Smooth muscle cell of the brain vasculature (primary cell): Measurements from ENCODE around the gene OVCH2.
"Not testable (repeated sequence)": the region's sequence is repeated elsewhere in the genome, so short reads cannot be mapped to it uniquely, and the experiment has no call there.

Source experiments
- DNase-seq: peaks from one replicate; pipeline ENCODE4 v3.0.0-alpha.2; 2012; ENCODE audit warnings: low read depth, low spot score

The OVCH2 gene, protein sequence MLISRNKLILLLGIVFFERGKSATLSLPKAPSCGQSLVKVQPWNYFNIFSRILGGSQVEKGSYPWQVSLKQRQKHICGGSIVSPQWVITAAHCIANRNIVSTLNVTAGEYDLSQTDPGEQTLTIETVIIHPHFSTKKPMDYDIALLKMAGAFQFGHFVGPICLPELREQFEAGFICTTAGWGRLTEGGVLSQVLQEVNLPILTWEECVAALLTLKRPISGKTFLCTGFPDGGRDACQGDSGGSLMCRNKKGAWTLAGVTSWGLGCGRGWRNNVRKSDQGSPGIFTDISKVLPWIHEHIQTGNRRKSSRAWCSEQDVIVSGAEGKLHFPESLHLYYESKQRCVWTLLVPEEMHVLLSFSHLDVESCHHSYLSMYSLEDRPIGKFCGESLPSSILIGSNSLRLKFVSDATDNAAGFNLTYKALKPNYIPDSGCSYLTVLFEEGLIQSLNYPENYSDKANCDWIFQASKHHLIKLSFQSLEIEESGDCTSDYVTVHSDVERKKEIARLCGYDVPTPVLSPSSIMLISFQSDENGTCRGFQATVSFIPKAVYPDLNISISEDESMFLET

DNA sequence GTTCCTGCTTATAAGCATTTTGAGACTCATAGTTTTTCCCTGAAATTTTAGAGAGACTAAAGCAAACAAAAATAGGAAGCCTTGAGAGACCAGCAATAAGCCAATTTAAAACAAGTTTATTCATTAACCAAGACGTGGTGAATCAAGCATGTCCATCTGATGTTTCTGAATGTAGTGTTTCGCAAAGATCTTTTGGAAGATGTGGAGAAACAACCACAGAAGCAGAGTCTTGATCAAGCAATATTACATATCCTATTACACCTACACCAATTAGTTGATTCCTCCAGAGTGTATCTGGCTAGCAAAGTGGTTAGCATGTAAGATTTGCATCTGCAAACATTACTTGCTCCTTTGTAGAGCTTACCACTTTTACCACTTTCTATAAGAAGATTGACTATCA lies at the start of gene OVCH2:
Gene OVCH2 (minus strand): TSS at position 101 of the 400 bp plus-strand sequence. CDS start 83 bp downstream, at position 18.
- DNase-seq = no peak

DNA sequence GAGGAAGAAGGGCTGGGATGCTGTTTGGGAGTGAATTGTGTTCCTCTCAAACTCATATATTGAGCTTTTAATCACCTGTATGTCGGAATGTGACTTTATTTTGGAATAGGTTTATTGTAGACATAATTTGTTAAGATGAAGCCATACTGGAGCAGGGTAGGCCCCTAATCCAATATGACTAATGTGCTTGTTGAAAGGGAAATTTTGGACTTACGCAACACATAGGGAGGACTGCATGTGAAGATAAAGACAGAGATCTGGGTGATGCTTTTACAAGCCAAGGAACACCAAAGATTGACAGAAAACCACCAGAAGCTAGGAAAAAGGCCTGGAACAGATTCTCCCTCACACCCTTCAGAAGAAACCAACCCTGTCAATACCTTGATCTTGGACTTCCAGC lies 43.2 kb upstream of the OVCH2 start:
- no peak for DNase-seq

DNA sequence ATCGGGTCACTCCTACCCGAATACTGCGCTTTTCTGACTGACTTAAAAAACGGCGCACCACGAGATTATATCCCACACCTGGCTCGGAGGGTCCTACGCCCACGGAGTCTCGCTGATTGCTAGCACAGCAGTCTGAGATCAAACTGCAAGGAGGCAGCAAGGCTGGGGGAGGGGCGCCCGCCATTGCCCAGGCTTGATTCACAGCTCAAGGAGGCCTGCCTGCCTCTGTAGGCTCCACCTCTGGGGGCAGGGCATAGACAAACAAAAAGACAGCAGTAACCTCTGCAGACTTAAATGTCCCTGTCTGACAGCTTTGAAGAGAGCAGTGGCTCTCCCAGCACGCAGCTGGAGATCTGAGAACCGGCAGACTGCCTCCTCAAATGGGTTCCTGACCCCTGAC lies 28.5 kb upstream of the OVCH2 start:
- DNase-seq = not testable (repeated sequence)

DNA sequence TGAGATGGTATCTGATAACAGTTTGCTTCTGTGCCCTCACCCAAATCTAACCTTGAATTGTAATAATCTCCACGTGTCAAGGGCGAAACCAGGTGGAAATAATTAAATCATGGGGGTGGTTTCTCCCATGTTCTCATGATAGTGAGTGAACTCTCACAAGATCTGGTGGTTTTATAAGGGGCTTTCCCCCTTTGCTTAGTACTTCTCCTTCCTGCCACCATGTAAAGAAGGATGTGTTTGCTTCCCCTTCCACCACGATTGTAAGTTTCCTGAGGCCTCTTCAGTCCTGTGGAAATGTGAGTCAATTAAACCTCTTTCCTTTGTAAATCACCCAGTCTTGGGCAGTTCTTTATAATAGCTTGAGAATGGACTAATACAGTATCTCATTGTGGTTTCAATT lies 8.5 kb upstream of the OVCH2 start:
- DNase-seq = no peak

DNA sequence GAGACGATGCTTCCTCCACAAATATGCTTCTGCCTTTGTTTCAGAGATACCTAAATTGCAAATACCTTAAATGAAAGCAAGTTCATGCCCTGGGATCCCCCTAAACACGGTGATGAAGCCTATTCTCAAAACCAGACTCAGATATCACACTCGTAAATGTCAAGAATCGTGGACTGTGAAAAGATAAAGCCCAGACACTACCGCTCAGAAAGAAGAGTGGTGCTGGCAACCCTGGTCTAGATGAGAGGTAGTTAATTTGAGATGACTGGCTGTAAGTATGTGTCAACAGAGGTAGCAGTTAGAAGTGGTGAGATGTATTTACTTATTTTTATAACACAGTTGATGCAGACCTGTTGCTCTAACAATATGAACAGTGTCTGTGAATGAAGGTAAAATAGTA lies 2.5 kb downstream of the OVCH2 start:
- DNase-seq = no peak

DNA sequence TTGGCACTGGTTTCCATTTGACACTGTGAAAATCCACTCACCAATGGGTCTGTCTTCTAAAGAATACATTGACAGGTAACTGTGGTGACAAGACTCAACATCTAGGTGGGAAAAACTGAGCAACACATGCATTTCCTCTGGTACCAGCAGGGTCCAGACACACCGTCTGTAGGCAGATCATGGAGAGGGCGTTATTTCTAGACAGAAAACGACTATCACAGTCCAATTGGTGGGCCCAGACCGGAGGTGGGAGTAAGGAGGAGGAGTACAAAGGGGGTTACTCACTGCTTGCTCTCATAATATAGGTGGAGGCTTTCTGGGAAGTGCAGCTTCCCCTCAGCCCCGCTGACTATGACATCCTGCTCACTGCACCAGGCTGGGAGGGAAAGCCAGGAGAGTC lies 9.9 kb downstream of the OVCH2 start:
- no peak for DNase-seq

DNA sequence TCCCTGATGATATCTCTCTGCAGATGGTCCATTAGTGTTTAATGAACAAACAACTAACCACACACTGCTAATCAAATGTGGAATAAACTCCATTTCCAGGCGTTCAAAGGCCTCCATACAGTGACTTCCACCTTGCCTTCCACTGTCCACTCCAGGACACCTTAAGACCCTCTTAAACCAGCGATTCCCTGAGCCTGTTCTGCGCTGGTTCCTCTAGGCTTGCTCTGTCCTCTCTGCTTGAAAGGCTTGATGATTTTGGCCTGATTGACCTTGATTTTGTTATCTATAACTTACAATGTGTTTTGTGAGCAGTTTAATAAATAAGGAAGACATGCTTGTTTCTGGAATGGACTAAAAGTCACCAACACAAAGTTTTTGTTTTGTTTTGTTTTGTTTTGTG lies 12.0 kb downstream of the OVCH2 start:
- DNase-seq = no peak

DNA sequence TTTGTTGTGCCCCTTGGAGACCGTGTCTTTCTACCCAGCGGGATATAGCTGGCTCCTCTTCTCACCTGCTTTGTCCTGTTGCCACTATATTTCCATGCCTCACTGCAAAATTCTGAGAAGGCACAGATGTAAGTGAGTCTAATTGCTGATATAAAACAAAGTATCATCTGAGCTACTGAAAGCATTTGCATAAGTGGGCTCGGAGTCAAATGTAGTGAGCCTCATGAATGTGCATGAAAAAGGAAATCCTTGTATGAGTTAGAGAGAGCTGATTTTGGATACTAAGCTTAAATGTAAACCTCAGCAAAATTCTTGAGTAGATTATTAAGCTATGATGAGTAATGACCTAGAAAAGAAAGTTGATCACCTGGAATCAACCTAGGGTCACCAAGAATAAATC lies 13.9 kb downstream of the OVCH2 start:
- DNase-seq = no peak

DNA sequence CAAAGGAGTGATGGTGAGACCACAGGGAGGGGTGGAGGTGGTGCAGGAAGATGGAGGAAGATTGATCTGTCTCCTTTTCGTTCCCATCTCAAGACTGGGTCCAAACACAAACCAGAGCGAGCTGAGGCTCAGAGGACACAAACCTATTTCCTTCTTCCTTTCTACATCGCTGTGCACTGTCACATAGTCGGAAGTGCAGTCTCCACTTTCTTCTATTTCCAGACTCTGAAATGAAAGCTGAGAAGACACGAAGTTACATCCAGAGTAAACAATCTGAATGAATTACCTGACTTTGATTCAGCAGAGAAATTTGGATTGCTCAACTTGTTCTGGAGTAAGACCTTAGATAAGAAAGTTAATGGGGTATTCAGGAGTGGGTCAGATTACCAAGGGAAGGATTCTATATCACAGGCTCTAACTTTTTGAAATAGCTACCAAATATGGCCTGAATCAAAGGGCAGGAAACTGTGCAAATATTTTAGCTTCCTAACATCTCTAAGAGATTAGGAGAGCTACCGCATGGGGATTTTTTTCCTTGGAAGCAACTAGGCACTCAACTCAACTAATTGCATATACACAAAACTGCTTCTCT lies 14.4 kb downstream of the OVCH2 start:
- DNase-seq = no peak

DNA sequence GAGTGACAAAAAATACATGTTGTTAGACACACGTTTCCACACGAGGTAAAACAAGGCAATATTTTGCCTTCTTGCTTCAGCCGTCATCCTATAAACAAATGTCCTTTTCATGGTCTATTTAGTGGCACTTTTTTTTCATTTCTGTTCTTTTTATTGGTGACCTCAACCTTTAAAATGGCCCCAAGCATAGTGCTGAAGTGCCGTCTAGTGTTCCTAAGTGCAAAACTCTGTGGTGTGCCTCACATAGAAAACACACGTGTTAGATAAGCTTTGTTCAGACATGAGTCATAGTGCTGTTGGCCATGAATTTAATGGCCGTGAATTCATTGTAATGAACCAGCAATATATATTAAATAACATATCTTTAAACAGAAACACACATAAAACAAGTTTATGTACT lies 15.6 kb downstream of the OVCH2 start:
- no peak for DNase-seq

DNA sequence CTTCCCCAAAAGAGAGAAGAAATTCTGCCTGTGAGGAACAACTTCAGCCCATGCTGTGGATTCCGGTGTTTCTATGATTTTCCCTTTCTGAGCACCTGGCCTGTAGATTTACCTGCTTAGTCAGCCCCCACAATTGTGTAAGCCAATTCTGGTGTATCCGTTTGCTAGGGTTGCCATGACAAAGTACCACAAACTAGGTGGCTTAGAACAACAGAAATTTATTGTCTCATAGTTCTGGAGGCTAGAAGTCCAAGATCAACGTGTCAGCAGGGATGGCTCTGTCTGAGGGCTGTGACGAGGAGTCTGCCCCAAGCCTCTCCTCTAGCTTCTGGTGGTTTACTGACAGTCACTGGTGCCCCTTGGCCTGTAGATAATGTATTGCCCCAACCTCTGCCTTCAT lies 17.0 kb downstream of the OVCH2 start:
- DNase-seq = no peak

DNA sequence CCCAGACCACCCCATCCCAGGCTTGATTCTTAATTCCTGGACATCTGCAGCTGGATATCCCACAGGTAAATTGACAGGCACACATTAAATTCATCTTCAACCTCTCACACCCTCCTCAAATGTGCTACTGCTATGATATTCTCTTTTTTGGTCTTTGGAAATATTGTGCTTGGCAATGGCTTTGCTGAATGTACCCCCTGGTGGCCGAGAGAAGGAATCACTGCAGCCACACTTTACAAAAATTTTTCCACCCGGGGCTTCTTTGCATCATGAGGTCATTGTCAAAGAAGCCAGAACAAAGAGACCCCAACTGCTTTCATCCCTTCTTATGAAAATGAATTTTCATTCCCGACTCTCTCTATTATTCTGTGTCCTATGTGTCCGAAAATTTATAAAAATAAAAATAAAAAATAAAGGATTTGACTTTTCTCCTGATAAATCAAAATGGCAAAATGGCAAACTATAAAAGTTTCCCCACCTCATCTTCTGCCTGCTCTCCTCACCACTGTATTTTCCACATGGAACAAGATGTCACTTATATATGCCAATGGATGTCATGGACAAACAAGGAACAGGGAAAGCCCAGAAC lies 17.9 kb downstream of the OVCH2 start:
- DNase-seq = no peak

DNA sequence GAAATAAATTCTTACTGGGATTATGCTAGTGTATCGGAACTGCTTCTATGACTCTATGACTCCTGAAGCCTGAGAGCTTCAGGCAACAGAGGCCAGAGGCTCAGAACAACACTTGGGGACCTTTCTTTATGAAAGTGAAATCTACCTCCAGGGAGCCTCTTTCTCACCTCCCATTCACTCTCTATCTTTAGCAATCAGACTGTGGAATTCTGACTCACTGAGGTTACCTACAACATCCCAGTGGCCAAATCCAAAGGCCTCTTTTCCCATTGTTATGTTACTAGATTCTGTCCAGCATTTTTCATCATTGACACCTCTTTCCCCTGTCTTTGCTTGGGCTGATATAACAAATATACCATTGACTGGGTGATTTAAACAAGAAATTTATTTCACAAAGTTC lies 18.9 kb downstream of the OVCH2 start:
- DNase-seq = no peak

DNA sequence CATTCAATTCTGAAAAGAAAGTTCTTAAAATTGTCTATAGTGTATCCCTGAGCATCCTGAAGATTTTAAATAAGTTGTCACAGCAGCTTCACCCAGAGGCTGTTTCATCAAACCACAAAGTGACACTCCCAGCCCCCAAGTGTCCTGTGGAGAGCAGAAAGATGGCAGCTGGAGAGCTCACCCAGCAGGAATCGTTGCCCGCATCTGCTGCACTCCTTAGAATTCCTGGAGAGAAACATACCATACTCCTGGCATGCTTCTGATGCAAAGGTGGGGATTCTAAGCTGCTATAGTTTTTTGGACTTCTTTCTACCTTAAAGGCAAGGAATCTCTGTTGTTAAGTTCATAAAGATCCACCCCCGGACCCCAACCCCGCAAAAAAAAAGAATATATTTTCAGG lies 19.5 kb downstream of the OVCH2 start:
- no peak for DNase-seq

DNA sequence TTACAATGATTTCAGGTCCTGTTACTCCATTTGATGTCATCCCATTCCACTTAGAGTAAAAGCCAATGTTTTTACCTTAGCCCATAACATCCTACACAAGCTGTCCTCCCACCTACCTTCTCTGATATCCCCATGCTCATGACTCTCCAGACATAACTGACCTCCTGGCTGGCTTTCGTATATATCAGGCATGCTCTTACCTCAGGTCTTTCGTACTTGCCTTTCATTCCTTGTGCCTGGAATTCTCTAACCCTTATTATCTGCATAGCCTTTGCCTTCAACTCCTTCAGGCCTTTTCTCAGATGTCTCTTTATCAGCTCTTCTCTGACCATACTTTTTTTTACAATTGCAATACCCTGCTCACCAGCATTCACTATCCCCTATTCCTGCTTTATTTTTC lies 22.7 kb downstream of the OVCH2 start:
- DNase-seq = no peak

DNA sequence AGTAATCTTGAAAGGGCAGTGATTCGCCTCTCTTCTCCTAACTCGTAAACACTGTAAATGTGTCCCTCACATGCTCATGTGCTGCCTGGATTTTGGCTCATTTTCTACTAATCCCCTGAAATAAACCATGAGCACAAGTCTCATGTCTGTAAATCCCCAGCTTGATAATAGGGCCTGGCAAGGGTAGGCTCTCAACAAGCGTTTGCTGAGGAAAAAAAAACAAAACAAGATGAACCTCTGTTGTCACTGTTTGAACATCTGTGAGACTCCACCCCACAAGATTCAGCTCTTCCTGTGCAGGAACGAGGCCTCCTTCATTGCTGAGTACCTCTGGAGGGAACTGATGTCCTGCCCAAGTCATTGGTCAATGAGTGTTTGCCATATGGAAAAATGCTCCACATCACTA lies 28.5 kb downstream of the OVCH2 start:
- no peak for DNase-seq

DNA sequence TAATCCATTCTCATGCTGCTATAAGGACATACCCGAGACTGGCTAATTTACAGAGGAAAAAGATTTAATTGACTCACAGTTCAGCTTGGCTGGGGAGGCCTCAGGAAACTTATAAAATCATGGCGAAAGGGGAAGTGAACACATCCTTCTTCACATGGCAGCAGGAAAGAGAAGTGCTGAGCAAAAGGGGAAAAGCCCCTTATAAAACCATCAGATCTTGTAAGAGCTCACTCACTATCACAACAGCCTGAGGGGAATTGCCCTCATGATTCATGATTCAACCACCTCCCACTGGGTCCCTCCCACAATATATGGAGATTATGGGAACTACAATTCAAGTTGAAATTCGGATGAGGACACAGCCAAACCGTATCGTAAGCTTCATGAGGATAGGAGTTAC lies 29.2 kb downstream of the OVCH2 start:
- DNase-seq = no peak

DNA sequence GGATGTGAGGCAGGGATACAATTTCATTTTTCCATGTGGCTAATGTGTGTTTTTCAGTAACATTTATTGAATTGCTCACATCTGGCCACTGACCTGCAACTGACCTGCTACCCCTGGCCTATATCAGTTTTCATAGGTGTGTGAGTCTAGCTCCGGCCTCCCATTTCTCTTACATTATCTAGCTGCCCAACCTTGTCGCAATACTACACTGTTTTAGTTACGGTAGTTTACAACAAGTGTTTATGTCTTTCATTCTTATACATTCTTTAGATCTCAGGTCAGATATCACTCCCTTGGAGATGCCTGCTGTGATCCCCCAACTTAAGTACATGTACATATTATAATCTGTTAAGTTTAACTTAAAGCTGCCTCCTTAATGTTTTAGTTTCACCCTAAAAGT lies 30.6 kb downstream of the OVCH2 start:
- DNase-seq = no peak

DNA sequence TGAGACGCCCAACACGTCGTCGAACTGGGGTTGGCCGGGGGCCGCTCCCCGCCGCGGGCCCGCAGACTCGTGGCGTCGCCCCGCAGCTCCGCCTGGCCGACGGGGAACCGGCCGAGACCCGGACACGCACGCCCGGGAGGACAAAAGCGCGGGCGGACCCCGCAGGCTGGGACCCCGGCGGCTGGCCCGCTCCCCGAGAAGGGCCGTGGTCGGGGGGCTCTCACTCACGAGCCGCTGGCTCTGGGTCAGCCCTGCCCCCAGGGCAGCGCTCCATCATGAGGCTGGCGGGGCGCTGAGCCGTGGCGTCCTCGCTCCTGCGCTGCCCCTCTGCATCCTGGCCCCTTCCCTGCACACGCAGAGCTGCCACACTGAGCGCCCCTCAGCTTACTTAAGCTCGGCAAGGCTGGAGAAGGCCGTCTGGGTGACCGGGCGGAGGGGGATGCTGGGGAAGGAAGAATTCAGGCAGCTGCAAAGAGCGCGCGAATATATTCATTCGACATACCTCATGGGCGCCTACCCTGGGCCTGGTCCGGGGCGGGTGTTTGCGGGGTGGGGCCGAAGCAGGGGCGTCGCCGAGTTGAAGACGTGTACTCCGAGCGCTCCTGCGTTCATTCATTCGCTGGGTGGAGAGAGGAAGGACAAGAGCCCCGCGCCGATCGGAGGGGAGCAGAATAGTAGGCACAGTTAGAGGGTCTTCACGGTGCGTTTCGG lies 32.4 kb downstream of the OVCH2 start:
- no peak for DNase-seq

DNA sequence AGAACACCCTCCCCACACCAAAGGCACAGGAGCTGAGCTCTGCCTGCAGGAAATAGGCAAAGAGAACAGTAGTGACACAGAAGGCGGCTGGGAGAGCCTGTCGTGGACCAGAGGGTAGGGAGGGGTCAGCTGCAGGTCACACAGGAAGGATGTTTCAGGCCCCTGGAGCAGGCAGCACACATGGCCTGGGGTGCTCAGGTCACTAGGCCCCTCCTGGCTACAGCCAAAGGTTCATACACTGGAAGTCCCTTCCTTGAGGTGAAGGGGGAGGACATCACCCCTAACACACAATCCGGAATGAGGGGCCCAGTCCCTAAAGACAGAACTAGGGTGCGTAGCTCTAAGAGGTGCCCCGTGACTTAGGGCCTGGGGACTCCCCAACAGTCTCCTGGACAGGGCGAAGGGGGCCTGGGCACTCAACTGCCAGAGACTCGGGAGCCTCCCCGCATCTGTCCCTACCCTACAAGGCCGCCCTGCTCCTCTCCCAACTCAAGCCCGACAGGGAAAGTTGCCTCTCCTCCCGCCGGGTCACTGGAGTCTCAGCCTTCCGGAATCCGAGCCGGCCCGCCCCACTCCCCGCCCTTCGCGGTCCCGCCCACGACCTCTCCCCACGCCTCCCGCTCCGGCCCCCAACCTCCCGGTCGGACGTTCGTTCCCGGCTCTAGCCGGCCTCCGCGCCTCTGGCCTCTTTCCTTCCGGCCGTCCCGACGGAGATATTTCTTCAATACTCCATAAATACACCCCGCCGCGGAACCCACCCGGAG lies 33.1 kb downstream of the OVCH2 start, which contains the start of gene CYB5R2:
Gene CYB5R2 (minus strand): TSS at position 541 of the 764 bp plus-strand sequence. CDS start 675 bp downstream, outside the sequence.
- no peak for DNase-seq

DNA sequence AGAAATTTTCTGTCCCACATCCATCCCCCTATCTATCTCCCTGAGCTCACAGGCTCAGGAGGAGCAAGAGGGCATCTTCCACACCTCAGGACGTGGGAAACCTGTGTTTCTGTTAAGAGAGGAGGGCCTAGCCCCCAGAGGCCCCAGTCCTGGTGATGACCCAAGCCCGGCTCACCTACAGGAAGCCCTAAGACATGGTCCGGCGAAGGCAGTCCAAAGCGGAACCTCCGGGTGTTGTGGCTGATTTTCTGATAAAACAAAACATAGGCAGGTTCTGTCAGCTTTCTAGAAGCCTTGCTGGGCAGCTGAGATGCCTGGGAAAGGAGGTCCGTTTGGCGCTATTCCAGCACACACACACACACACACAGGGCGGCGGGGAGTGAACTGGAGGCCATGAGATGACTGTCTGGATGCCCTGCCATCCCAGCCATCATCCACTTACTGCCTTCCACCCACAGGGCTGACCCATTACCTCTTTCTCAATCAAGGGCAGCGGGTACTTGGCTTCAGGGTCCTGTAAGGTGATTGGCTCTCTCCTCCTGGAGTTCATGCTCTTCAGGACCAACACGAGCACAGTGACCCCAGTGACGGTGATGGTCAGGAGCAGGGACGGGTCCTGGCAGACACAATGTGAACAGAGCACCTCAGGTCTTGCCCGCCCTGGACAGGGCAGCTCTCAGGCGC lies 33.9 kb downstream of the OVCH2 start:
- no peak for DNase-seq
